Caco-2 (cell line): ENCODE data around the gene ACP2. TPM values are rescaled to one million over a fixed set of nuclear protein-coding genes. Genes with fewer than 3 reads are reported as not detected.

Experiments used
- BruUV-seq: library from RNA; stranded (reverse); fragments of 400-500 nt; replicated peaks from 2 replicates; lab custom pipeline; 2021; lab: Mats Ljungman, UMichigan
- CTCF ChIA-PET: fragments of 300-600 bp; sonication (Branson Sonifier 250); formaldehyde crosslinking; loops from one replicate; lab custom pipeline; 2022; ENCODE audit warnings: antibody characterized with exemption; lab: Charles Lee
- POLR2A ChIA-PET: fragments of 300-600 bp; sonication (Branson Sonifier 250); formaldehyde crosslinking; loops from one replicate; lab custom pipeline; 2022; ENCODE audit warnings: antibody characterized with exemption; lab: Charles Lee
- DNase-seq, 2 experiments: peaks; one replicate each; pipeline versions ENCODE4 v3.0.0 to v3.0.0-alpha.2; 2020 to 2022
- H3K27me3 ChIP-seq: replicated peaks from 2 replicates; pipeline ENCODE4 v1.6.0; 2011; ENCODE audit warnings: low read length; ENCODE audit not compliant: control insufficient read depth, insufficient read depth
- H3K36me3 ChIP-seq: 2 replicates; pipeline ENCODE4 v1.5.1; 2011; ENCODE audit warnings: low read length; ENCODE audit not compliant: control insufficient read depth, insufficient read depth
- H3K4me1 ChIP-seq: fragments of 250-450 bp; sonication (Bioruptor Pico); 2 replicates; pipeline ENCODE4 v1.5.1; 2020; ENCODE audit warnings: mild to moderate bottlenecking
- H3K4me3 ChIP-seq: 2 replicates; pipeline ENCODE4 v1.5.1; 2011; ENCODE audit warnings: low read depth, mild to moderate bottlenecking, control low read depth, low read length
- H3K9me3 ChIP-seq: fragments of 250-450 bp; sonication (Bioruptor Pico); 2 replicates; pipeline ENCODE4 v1.5.1; 2020; ENCODE audit warnings: mild to moderate bottlenecking, moderate library complexity
- H3K27ac Mint-ChIP-seq: one replicate; pipeline ENCODE4 v1.8.0; 2022; ENCODE audit warnings: mixed read lengths; ENCODE audit not compliant: unreplicated experiment
- H3K27me3 Mint-ChIP-seq: one replicate; pipeline ENCODE4 v1.8.0; 2022; ENCODE audit warnings: mixed read lengths; ENCODE audit not compliant: insufficient read depth, unreplicated experiment
- H3K36me3 Mint-ChIP-seq: one replicate; pipeline ENCODE4 v1.8.0; 2022; ENCODE audit warnings: mild to moderate bottlenecking, mixed read lengths; ENCODE audit not compliant: insufficient read depth, unreplicated experiment
- H3K4me1 Mint-ChIP-seq: one replicate; pipeline ENCODE4 v1.8.0; 2022; ENCODE audit warnings: low read depth, mixed read lengths; ENCODE audit not compliant: unreplicated experiment
- H3K4me3 Mint-ChIP-seq: one replicate; pipeline ENCODE4 v1.8.0; 2022; ENCODE audit warnings: mild to moderate bottlenecking, moderate library complexity, mixed read lengths; ENCODE audit not compliant: unreplicated experiment
- H3K9me3 Mint-ChIP-seq: one replicate; pipeline ENCODE4 v1.8.0; 2022; ENCODE audit warnings: mixed read lengths; ENCODE audit not compliant: unreplicated experiment
- CTCF ChIP-seq, 2 experiments: fragments of 200-600 bp in 1 of 2; IDR thresholded peaks; 1 replicate in 1 of 2; 2 replicates in 1 of 2; pipeline versions ENCODE4 v1.5.1 to v1.8.0; 2011 to 2022; ENCODE audit warnings: antibody characterized with exemption in 1 of 2, control low read depth in 1 of 2, inconsistent platforms in 1 of 2, low read depth in 1 of 2, low read length in 1 of 2, mild to moderate bottlenecking in 1 of 2, moderate library complexity in 1 of 2; ENCODE audit not compliant: insufficient read depth in 1 of 2, severe bottlenecking in 1 of 2, unreplicated experiment in 1 of 2
- intact Hi-C: fragments of 100-400 bp; cut with micrococcal nuclease; formaldehyde crosslinking; loops from one replicate; pipeline ENCODE4 v1.10.0; 2022; ENCODE audit not compliant: unreplicated experiment
- total RNA-seq: library from RNA; stranded (reverse); gene quantifications from 2 replicates; pipeline ENCODE4 v1.2.3, GENCODE V29; 2022

ACP2 gene
- total RNA-seq, 1 experiment from 2014 or later = 44.7 TPM

- no TSS peak for BruUV-seq
- H3K9me3 Mint-ChIP-seq = no peaks in the 10 kb centered on the region
- peak overlapping the region; percentile 93 for H3K27ac Mint-ChIP-seq
Measured at GRCh38 chr11:47267876-47268275, 19.3 kb upstream of the ACP2 start.

GRCh38 chr11:47264521-47264920 is 15.9 kb upstream of the ACP2 start:
- intact Hi-C loops = no loop called here
- CTCF ChIA-PET = no interaction called here

More at GRCh38 chr11:47267876-47268275, 19.3 kb upstream of the ACP2 start:
- Histone ChIP-seq H3K4me3 (no peak overlapping the region), H3K27me3 (no peaks in the 10 kb centered on the region), H3K4me1 (peaks cover 28% of the 10 kb centered on the region), H3K36me3 (no peaks in the 10 kb centered on the region; the same call in 1 of the 2 replicates), H3K9me3 (no peaks in the 10 kb centered on the region)
- DNase-seq = no peak
- ChIA-PET POLR2A (no interaction called here), CTCF (interaction anchor here (2.2 kb wide), 1 partner anchor 9 kb away, joined by 10 read pairs; no protein-coding TSS in a partner anchor)
- Mint-ChIP-seq H3K4me3 (peak overlapping the region; percentile 66), H3K27me3 (no peaks in the 10 kb centered on the region), H3K4me1 (peaks cover 28% of the 10 kb centered on the region), H3K36me3 (peaks cover 13% of the 10 kb centered on the region)
- no peak for TF ChIP-seq CTCF (IDR thresholded peaks at IDR 0.05; ENCODE audit: insufficient read depth in 1 of 2, low read depth in 1 of 2, low read length in 1 of 2, severe bottlenecking in 1 of 2, unreplicated experiment in 1 of 2)
- intact Hi-C loops = loop anchor here (2.0 to 5.0 kb wide), 3 partner anchors 19 to 159 kb away; partner anchors contain the start of genes ACP2, ARFGAP2 and PSMC3

GRCh38 chr11:47264119-47264518 is 15.5 kb upstream of the ACP2 start:
- intact Hi-C loops = no loop called here
- no peak for DNase-seq
- no peaks in the 10 kb centered on the region for H3K9me3 Mint-ChIP-seq
- no peak overlapping the region for H3K27ac Mint-ChIP-seq
- TF ChIP-seq CTCF (IDR thresholded peaks at IDR 0.05; ENCODE audit: insufficient read depth in 1 of 2, low read depth in 1 of 2, low read length in 1 of 2, severe bottlenecking in 1 of 2, unreplicated experiment in 1 of 2) = no peak
- H3K27me3 Mint-ChIP-seq = no peaks in the 10 kb centered on the region
- no peak overlapping the region for H3K4me3 Mint-ChIP-seq
- Histone ChIP-seq H3K27me3 (no peaks in the 10 kb centered on the region), H3K4me1 (peaks cover 27% of the 10 kb centered on the region), H3K4me3 (no peak overlapping the region), H3K36me3 (peaks cover 1% of the 10 kb centered on the region), H3K9me3 (no peaks in the 10 kb centered on the region)
- H3K36me3 Mint-ChIP-seq = peaks cover 26% of the 10 kb centered on the region
- CTCF ChIA-PET = no interaction called here
- no TSS peak for BruUV-seq
- peaks cover 16% of the 10 kb centered on the region for H3K4me1 Mint-ChIP-seq
- POLR2A ChIA-PET = no interaction called here

More at GRCh38 chr11:47264521-47264920, 15.9 kb upstream of the ACP2 start:
- no TSS peak for BruUV-seq
- no peak overlapping the region for H3K4me3 ChIP-seq
- peaks cover 26% of the 10 kb centered on the region for H3K36me3 Mint-ChIP-seq
- H3K9me3 Mint-ChIP-seq = no peaks in the 10 kb centered on the region
- peaks cover 12% of the 10 kb centered on the region for H3K4me1 Mint-ChIP-seq
- H3K4me1 ChIP-seq = peaks cover 23% of the 10 kb centered on the region
- H3K27me3 Mint-ChIP-seq = no peaks in the 10 kb centered on the region
- no peaks in the 10 kb centered on the region for H3K9me3 ChIP-seq
- no peak overlapping the region for H3K4me3 Mint-ChIP-seq
- no peak for TF ChIP-seq CTCF (IDR thresholded peaks at IDR 0.05; ENCODE audit: insufficient read depth in 1 of 2, low read depth in 1 of 2, low read length in 1 of 2, severe bottlenecking in 1 of 2, unreplicated experiment in 1 of 2)
- POLR2A ChIA-PET = no interaction called here
- peaks cover 1% of the 10 kb centered on the region for H3K36me3 ChIP-seq
- H3K27me3 ChIP-seq = no peaks in the 10 kb centered on the region
- DNase-seq = no peak
- H3K27ac Mint-ChIP-seq = no peak overlapping the region
